Measurements from ENCODE around the gene CHMP4B.

DNA sequence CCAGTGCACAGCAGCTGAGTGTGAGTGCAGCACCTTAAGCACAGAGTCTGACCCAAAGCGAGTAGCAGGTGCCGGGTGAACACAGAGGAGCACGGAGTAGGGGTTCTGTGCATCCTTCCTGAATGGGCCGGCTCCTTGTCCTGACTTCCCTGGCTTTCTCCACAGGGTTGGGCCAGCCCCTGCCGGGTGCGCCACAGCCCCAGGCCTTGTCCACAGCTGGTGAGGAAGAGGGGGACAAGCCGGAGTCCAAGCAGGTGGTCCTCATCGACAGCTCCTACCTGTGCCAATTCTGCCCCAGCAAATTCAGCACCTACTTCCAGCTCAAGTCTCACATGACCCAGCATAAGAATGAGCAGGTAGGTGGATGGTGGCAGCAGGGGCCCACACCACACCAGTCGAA, 44.5 kb upstream of the CHMP4B start:
- no peak for TF ChIP-seq EZH2 (IDR thresholded peaks at IDR 0.05; ENCODE audit: insufficient read depth, poor library complexity, severe bottlenecking)
- no peak for TF ChIP-seq EZH2phosphoT487 (IDR thresholded peaks at IDR 0.05; ENCODE audit: insufficient read depth, low read depth)
